Measurements from ENCODE around the gene ABCA13.

GRCh38 chr7:48522692-48523091 is 351.4 kb downstream of the ABCA13 start:
- TF ChIP-seq CTCF (IDR thresholded peaks at IDR 0.05; ENCODE audit: insufficient read depth, low read length), result no peak
- TF ChIP-seq REST (IDR thresholded peaks at IDR 0.05; ENCODE audit: insufficient replicate concordance, low read depth), result no peak
- no peak for TF ChIP-seq POLR2AphosphoS5 (IDR thresholded peaks at IDR 0.05; ENCODE audit: low read depth)
- no peak for TF ChIP-seq GABPA (IDR thresholded peaks at IDR 0.05; ENCODE audit: low read depth)
